Dendritic cell treated with granulocyte-macrophage colony-stimulating factor and Interleukin-4, amounts not matched to agents 40 ng/mL and 50 ng/mL, for 4 days (primary cell): ENCODE results near the gene MIB1.

Experiments used
- H3K27ac Mint-ChIP-seq: one replicate; pipeline ENCODE4 v1.8.0; 2022; ENCODE audit warnings: mild to moderate bottlenecking, mixed read lengths
- H3K27me3 Mint-ChIP-seq: one replicate; pipeline ENCODE4 v1.8.0; 2022; ENCODE audit warnings: mild to moderate bottlenecking, mixed read lengths
- H3K36me3 Mint-ChIP-seq: one replicate; pipeline ENCODE4 v1.8.0; 2022; ENCODE audit warnings: low read depth, mixed read lengths
- H3K4me1 Mint-ChIP-seq: one replicate; pipeline ENCODE4 v1.8.0; 2022; ENCODE audit warnings: low read depth, mixed read lengths
- H3K4me3 Mint-ChIP-seq: one replicate; pipeline ENCODE4 v1.8.0; 2022; ENCODE audit warnings: mild to moderate bottlenecking, moderate library complexity, mixed read lengths
- H3K9me3 Mint-ChIP-seq: one replicate; pipeline ENCODE4 v1.8.0; 2022; ENCODE audit warnings: mixed read lengths
- intact Hi-C: fragments of 100-400 bp; cut with micrococcal nuclease; formaldehyde crosslinking; loops from one replicate; pipeline ENCODE4 v1.15.0; 2022

Gene MIB1

DNA sequence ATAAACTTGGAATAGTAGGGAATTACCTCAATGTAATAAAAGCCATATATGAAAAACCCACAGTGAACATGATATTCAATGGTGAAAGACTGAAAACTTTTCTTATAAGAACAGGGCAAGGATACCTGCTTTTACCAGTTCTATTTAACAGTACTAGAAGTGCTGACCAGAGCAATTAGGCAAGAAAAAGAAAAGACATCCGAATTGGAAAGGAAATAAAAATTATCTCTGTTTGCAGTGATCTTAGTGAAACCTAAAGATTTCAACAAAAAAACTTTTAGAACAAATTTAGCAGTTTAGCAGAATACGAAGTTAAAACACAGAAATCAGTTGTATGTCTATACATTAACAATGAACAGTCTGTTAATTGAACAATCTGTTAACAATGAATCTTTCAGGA lies 69.1 kb downstream of the MIB1 start:
- peaks cover 49% of the 10 kb centered on the region for H3K36me3 Mint-ChIP-seq
- no peaks in the 10 kb centered on the region for H3K27me3 Mint-ChIP-seq
- no peaks in the 10 kb centered on the region for H3K4me1 Mint-ChIP-seq
- peaks cover 9% of the 10 kb centered on the region for H3K9me3 Mint-ChIP-seq
- no peak overlapping the region for H3K4me3 Mint-ChIP-seq
- intact Hi-C loops: no loop called here
- H3K27ac Mint-ChIP-seq: no peak overlapping the region

- Mint-ChIP-seq H3K4me3 (no peak overlapping the region), H3K27ac (no peak overlapping the region), H3K9me3 (no peaks in the 10 kb centered on the region), H3K27me3 (no peaks in the 10 kb centered on the region), H3K36me3 (peaks cover 50% of the 10 kb centered on the region), H3K4me1 (no peaks in the 10 kb centered on the region)
- intact Hi-C loops: no loop called here
Observed at GRCh38 chr18:21815101-21815500, 74.5 kb downstream of the MIB1 start.

DNA sequence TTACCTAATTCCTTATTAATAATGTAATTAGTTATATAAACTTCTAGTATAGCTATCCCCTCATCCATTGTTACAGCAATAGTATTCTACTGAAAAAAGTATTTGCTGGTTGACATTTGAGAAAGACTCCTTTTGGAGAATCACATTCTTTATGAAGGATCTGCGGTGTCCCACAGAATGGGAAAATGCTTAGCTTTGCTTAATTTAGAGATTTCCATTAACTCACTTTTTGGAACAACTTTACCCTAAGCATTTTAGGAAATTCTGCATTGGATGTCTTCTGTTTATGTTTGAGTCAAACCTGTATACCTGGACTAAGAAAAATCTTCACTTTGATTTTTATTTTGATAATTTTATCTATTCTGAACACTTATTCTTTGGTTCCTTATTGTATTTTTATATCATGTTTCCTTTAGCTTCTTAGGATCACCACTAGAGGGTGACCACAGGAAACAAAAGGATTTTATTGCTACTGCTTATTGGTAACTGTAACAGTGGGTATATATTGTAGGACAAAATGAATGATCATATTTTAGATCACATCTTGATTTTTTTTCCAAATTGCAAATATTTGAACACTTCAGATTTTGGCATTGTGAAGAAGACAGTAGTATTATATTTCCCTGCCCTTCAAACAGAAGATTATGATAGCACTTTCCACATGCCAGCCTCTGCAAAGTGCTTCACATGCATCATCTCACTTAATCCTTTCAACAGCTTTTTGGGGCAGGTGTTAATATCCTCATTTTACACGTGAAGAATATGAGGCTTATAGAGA lies 79.6 kb downstream of the MIB1 start:
- Mint-ChIP-seq H3K9me3 (no peaks in the 10 kb centered on the region), H3K4me1 (no peaks in the 10 kb centered on the region)
- intact Hi-C loops: loop anchor here (5.0 kb wide), 1 partner anchor 137 kb away; no protein-coding TSS in a partner anchor

DNA sequence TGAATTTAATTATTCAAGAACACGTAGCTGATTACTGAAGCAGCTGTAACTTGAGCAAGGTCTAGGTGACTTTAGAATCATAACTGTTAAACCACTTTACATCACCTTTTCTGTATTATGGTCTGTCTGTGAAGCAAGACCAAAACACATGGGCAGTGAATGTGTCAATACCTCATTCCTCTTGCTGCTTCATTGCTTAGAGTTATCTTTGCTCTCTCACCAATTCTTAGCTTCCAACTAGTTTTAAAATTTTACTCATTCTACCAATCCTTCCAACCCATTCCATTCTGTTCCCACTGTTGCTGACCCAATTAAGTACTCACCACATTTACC lies 80.2 kb downstream of the MIB1 start:
- Mint-ChIP-seq H3K36me3 (peaks cover 58% of the 10 kb centered on the region), H3K27me3 (no peaks in the 10 kb centered on the region), H3K4me3 (no peak overlapping the region), H3K27ac (no peak overlapping the region), H3K9me3 (no peaks in the 10 kb centered on the region), H3K4me1 (no peaks in the 10 kb centered on the region)
- intact Hi-C loops: loop anchor here (5.0 kb wide), 1 partner anchor 137 kb away; no protein-coding TSS in a partner anchor

More for the DNA sequence above, 79.6 kb downstream of the MIB1 start:
- Mint-ChIP-seq H3K36me3 (peaks cover 58% of the 10 kb centered on the region), H3K27ac (no peak overlapping the region), H3K4me3 (no peak overlapping the region), H3K27me3 (no peaks in the 10 kb centered on the region)

DNA sequence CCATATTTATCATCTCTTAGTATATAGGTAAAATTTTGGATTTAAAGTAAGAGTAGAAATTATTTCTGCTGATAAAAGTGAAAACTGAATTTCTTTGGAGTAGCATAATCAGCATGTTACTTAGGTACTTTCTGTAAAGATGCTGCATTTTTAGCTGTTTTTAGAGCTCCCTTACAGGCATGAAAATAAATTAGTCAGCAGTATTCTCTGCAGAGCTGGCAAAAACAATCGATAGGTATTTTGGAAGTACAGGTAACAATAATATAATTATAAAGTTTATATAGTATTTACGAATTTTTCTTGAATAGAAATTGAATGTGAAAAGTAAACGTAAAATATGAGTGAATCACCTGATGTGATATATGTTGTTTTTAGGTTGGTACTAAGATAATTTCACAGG lies 83.3 kb downstream of the MIB1 start:
- Mint-ChIP-seq H3K4me3 (no peak overlapping the region), H3K36me3 (peaks cover 33% of the 10 kb centered on the region), H3K4me1 (no peaks in the 10 kb centered on the region), H3K9me3 (no peaks in the 10 kb centered on the region), H3K27me3 (no peaks in the 10 kb centered on the region), H3K27ac (no peak overlapping the region)
- intact Hi-C loops: loop anchor here (5.0 kb wide), 1 partner anchor 133 kb away; no protein-coding TSS in a partner anchor

- Mint-ChIP-seq H3K9me3 (no peaks in the 10 kb centered on the region), H3K27ac (no peak overlapping the region), H3K4me3 (no peak overlapping the region), H3K36me3 (peaks cover 26% of the 10 kb centered on the region), H3K27me3 (no peaks in the 10 kb centered on the region), H3K4me1 (no peaks in the 10 kb centered on the region)
- intact Hi-C loops: no loop called here
Observed at GRCh38 chr18:21826196-21826595, 85.6 kb downstream of the MIB1 start.

- no peak overlapping the region for H3K4me3 Mint-ChIP-seq
- peaks cover 22% of the 10 kb centered on the region for H3K36me3 Mint-ChIP-seq
- H3K9me3 Mint-ChIP-seq: no peaks in the 10 kb centered on the region
- intact Hi-C loops: no loop called here
- H3K27me3 Mint-ChIP-seq: no peaks in the 10 kb centered on the region
- H3K4me1 Mint-ChIP-seq: no peaks in the 10 kb centered on the region
- H3K27ac Mint-ChIP-seq: no peak overlapping the region
Observed at GRCh38 chr18:21826641-21827302, 86.2 kb downstream of the MIB1 start.

- Mint-ChIP-seq H3K27ac (no peak overlapping the region), H3K27me3 (no peaks in the 10 kb centered on the region), H3K4me3 (no peak overlapping the region), H3K9me3 (no peaks in the 10 kb centered on the region), H3K36me3 (peaks cover 23% of the 10 kb centered on the region), H3K4me1 (no peaks in the 10 kb centered on the region)
- intact Hi-C loops: loop anchor here (10.0 kb wide), 1 partner anchor 56 kb away; no protein-coding TSS in a partner anchor
Observed at GRCh38 chr18:21830532-21830931, 89.9 kb downstream of the MIB1 start.

GRCh38 chr18:21831413-21831831 lies 90.8 kb downstream of the MIB1 start:
- intact Hi-C loops: loop anchor here (10.0 kb wide), 1 partner anchor 57 kb away; no protein-coding TSS in a partner anchor
- Mint-ChIP-seq H3K36me3 (peaks cover 23% of the 10 kb centered on the region), H3K27me3 (no peaks in the 10 kb centered on the region), H3K27ac (no peak overlapping the region), H3K9me3 (no peaks in the 10 kb centered on the region), H3K4me1 (no peaks in the 10 kb centered on the region), H3K4me3 (no peak overlapping the region)

DNA sequence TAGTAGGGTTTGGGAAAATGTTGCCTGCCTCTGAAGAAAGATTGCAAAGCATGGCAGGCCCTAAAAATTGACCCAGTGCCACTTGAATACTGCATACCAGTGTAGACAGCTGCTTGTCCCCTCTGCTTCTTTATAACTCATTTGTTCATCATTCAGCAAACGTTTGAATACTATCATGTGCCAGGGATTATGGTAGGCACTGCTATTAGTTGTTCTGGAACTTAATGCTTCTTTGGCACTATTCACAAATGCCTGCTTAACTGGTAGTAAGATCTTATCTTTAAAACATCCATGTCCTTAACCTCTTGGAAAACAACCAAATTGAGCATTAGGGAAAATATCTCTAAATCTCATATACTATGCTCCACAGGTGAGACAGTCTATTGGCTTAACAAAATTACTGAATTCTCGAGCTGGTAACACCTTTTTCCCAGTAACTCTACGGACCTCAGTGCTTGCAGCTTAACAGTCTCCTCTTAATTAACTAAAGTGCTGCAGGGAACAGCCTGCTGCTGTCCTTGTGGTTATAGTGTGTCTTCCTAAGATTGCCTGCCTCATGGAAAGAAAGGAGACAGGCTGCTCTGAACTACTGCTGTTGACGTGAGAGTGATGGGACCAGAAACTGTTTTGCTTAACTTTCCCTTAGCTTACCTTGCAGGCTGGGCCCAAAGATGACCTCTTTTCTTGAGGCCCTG lies 93.2 kb downstream of the MIB1 start:
- no peak overlapping the region for H3K27ac Mint-ChIP-seq
- no peak overlapping the region for H3K4me3 Mint-ChIP-seq
- H3K9me3 Mint-ChIP-seq: no peaks in the 10 kb centered on the region

GRCh38 chr18:21834299-21834660 lies 93.7 kb downstream of the MIB1 start:
- no peak overlapping the region for H3K4me3 Mint-ChIP-seq
- no peaks in the 10 kb centered on the region for H3K9me3 Mint-ChIP-seq
- H3K27ac Mint-ChIP-seq: no peak overlapping the region
- no peaks in the 10 kb centered on the region for H3K27me3 Mint-ChIP-seq
- intact Hi-C loops: loop anchor here (10.0 kb wide), 1 partner anchor 59 kb away; no protein-coding TSS in a partner anchor
- no peaks in the 10 kb centered on the region for H3K4me1 Mint-ChIP-seq
- H3K36me3 Mint-ChIP-seq: peaks cover 32% of the 10 kb centered on the region

More for the DNA sequence above, 93.2 kb downstream of the MIB1 start:
- intact Hi-C loops: loop anchor here (10.0 kb wide), 1 partner anchor 59 kb away; no protein-coding TSS in a partner anchor
- Mint-ChIP-seq H3K27me3 (no peaks in the 10 kb centered on the region), H3K4me1 (no peaks in the 10 kb centered on the region), H3K36me3 (peaks cover 27% of the 10 kb centered on the region)

- Mint-ChIP-seq H3K9me3 (no peaks in the 10 kb centered on the region), H3K36me3 (peaks cover 60% of the 10 kb centered on the region), H3K4me1 (no peaks in the 10 kb centered on the region), H3K27me3 (no peaks in the 10 kb centered on the region), H3K27ac (no peak overlapping the region), H3K4me3 (no peak overlapping the region)
- intact Hi-C loops: no loop called here
Observed at GRCh38 chr18:21841570-21841969, 101.0 kb downstream of the MIB1 start.

DNA sequence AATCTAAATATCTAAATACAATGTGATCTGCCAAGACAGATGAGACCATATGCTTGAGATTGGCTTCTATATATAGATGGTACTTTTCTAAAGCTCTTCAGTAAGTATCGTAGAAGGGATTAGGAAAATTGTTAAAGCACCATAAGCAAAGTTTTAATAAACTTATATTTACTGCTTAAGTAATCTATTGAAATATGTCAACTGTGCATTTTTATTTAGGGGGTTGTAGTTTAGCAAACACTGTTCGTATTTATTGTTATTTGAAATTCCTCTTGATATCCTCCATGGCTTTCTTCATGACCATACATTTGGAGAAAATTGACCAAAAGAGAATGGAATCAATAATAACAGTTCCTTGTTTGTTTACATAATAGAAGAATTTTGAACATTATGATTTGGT lies 102.7 kb downstream of the MIB1 start:
- Mint-ChIP-seq H3K9me3 (no peaks in the 10 kb centered on the region), H3K27ac (no peak overlapping the region), H3K4me1 (no peaks in the 10 kb centered on the region), H3K36me3 (peaks cover 76% of the 10 kb centered on the region), H3K4me3 (no peak overlapping the region), H3K27me3 (no peaks in the 10 kb centered on the region)
- intact Hi-C loops: no loop called here
